ENCODE measurements around the gene METTL16. TPM values are rescaled to one million over a fixed set of nuclear protein-coding genes. Genes with fewer than 3 reads are reported as not detected.
A peak's percentile ranks its signal among the peaks of the same experiment; 100 is the strongest.

METTL16 gene
- total RNA-seq, 1 experiment from 2014 or later: 37.6 TPM

DNA sequence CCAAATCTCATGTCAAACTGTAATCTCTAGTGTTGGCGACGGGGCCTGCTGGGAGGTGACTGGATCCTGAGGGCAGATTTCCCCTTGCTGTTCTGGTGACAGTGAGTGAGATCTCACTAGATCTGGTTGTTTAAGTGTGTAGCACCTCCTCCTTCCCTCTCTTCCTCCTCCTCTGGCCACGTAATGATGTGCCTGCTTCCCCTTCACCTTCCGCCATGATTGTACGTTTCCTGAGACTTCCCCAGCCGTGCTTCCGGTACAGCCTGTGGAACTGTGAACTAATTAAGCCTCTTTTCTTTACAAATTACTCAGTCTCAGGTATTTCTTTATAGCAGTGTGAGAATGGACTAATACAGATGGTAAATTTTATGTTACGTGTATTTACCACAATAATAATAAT is 49.2 kb downstream of the METTL16 start:
- H3K27me3 ChIP-seq (ENCODE audit: insufficient read depth, low read length): no peaks in the 10 kb centered on the region
- no peaks in the 10 kb centered on the region for H3K9me2 ChIP-seq (ENCODE audit: insufficient read depth)
- ATAC-seq: no peak
- peaks cover 8 to 26% of the 10 kb centered on the region in 2 experiments; a peak in 3 of 4 replicates for H3K36me3 ChIP-seq (ENCODE audit: control insufficient read depth in 1 of 2, insufficient read depth in 2 of 2, low read length in 2 of 2)
- H3K27ac ChIP-seq (ENCODE audit: low read depth, low read length): no peak overlapping the region
- DNase-seq (ENCODE audit: low read depth, low spot score): no peak
- BruUV-seq (replicated peaks): no TSS peak
- H4K20me1 ChIP-seq (ENCODE audit: insufficient read depth): peaks cover 3% of the 10 kb centered on the region; the same call in 1 of the 2 replicates
- H3K79me2 ChIP-seq (ENCODE audit: insufficient read depth, low read length): peaks cover 34% of the 10 kb centered on the region; the same call in 1 of the 2 replicates
- H3K4me1 ChIP-seq (ENCODE audit: control insufficient read depth in 1 of 2, insufficient read depth in 2 of 2, low read length in 2 of 2): peaks cover 23 to 31% of the 10 kb centered on the region in 2 experiments
- H3K4me2 ChIP-seq (ENCODE audit: low read length): no peak overlapping the region
- no peak overlapping the region for H3K9ac ChIP-seq (ENCODE audit: low read length)
- ChIA-PET RAD21 (ENCODE audit: low non-redundant PET in 1 of 2, low total read pairs in 2 of 2, uncharacterized antibody in 2 of 2, unreplicated experiment in 2 of 2) (no interaction called here), POLR2A (no interaction called here), CTCF (no interaction called here)
- TF ChIP-seq ZFX (IDR thresholded peaks at IDR 0.05) (no peak), SIN3A (IDR thresholded peaks at IDR 0.05; ENCODE audit: low read depth) (no peak), RAD21 (IDR thresholded peaks at IDR 0.05; ENCODE audit: low read depth) (no peak), ZNF274 (IDR thresholded peaks at IDR 0.05; ENCODE audit: low read depth, low read length) (no peak), YY1 (IDR thresholded peaks at IDR 0.05; ENCODE audit: extremely low read depth, insufficient replicate concordance, low read depth, low read length) (no peak)
- H3K4me3 ChIP-seq (replicated peaks in 1 of 2; ENCODE audit: low read depth in 1 of 2, low read length in 2 of 2): no peak overlapping the region
- H3K9me3 ChIP-seq (ENCODE audit: control insufficient read depth in 1 of 2, insufficient read depth in 1 of 2, low read depth in 1 of 2, low read length in 2 of 2): no peaks in the 10 kb centered on the region
- no peak overlapping the region for H2AFZ ChIP-seq (ENCODE audit: low read depth, low read length, poor library complexity, severe bottlenecking)
- intact Hi-C loops (cut with micrococcal nuclease): no loop called here

DNA sequence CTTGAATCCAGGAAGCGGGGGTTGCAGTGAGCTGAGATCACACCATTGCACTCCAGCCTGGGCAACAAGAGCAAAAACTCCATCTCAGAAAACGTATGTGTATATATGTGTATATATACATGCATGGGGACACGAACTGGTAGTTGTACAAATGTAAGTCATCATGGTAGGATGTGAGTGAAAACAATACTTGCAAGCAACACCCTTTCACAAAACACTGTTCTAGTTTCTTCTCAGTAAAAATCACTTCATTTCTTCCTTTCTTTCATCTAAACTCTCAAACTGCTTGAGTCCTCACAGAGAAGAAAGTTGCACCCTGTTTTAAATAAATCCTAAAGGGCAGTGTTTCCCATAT is 51.8 kb downstream of the METTL16 start:
- Histone ChIP-seq H3K27me3 (ENCODE audit: insufficient read depth, low read length) (no peaks in the 10 kb centered on the region), H3K9ac (ENCODE audit: low read length) (peak overlapping the region; percentile 22; the same call in 1 of the 2 replicates), H3K9me3 (ENCODE audit: control insufficient read depth in 1 of 2, insufficient read depth in 1 of 2, low read depth in 1 of 2, low read length in 2 of 2) (no peaks in the 10 kb centered on the region), H3K4me1 (ENCODE audit: control insufficient read depth in 1 of 2, insufficient read depth in 2 of 2, low read length in 2 of 2) (peaks cover 23 to 31% of the 10 kb centered on the region in 2 experiments), H3K9me2 (ENCODE audit: insufficient read depth) (no peaks in the 10 kb centered on the region), H3K27ac (ENCODE audit: low read depth, low read length) (peak overlapping the region; percentile 69), H3K4me2 (ENCODE audit: low read length) (peak overlapping the region; percentile 65), H2AFZ (ENCODE audit: low read depth, low read length, poor library complexity, severe bottlenecking) (no peak overlapping the region), H4K20me1 (ENCODE audit: insufficient read depth) (peaks cover 3% of the 10 kb centered on the region; the same call in 1 of the 2 replicates), H3K36me3 (ENCODE audit: control insufficient read depth in 1 of 2, insufficient read depth in 2 of 2, low read length in 2 of 2) (peaks cover 8 to 26% of the 10 kb centered on the region in 2 experiments; a peak in 3 of 4 replicates), H3K4me3 (replicated peaks in 1 of 2; ENCODE audit: low read depth in 1 of 2, low read length in 2 of 2) (peak overlapping the region in 1 of 2 experiments; percentile 22; a peak in 2 of 4 replicates), H3K79me2 (ENCODE audit: insufficient read depth, low read length) (peaks cover 26% of the 10 kb centered on the region; the same call in 1 of the 2 replicates)
- intact Hi-C loops (cut with micrococcal nuclease): loop anchor here (10.0 kb wide), 1 partner anchor 215 kb away; no protein-coding TSS in a partner anchor
- ATAC-seq (no peak), DNase-seq (ENCODE audit: low read depth, low spot score) (no peak)
- ChIA-PET RAD21 (ENCODE audit: low non-redundant PET in 1 of 2, low total read pairs in 2 of 2, uncharacterized antibody in 2 of 2, unreplicated experiment in 2 of 2) (no interaction called here), CTCF (interaction anchor here (1.7 kb wide), 1 partner anchor 77 kb away, joined by 5 read pairs; no protein-coding TSS in a partner anchor), POLR2A (no interaction called here)
- TF ChIP-seq RAD21 (IDR thresholded peaks at IDR 0.05; ENCODE audit: low read depth) (no peak), POLR2AphosphoS5 (IDR thresholded peaks at IDR 0.05; ENCODE audit: low read depth, low read length) (no peak), FOSL1 (IDR thresholded peaks at IDR 0.05; ENCODE audit: low read depth) (no peak)
- TF ChIP-seq, protein P1, sequence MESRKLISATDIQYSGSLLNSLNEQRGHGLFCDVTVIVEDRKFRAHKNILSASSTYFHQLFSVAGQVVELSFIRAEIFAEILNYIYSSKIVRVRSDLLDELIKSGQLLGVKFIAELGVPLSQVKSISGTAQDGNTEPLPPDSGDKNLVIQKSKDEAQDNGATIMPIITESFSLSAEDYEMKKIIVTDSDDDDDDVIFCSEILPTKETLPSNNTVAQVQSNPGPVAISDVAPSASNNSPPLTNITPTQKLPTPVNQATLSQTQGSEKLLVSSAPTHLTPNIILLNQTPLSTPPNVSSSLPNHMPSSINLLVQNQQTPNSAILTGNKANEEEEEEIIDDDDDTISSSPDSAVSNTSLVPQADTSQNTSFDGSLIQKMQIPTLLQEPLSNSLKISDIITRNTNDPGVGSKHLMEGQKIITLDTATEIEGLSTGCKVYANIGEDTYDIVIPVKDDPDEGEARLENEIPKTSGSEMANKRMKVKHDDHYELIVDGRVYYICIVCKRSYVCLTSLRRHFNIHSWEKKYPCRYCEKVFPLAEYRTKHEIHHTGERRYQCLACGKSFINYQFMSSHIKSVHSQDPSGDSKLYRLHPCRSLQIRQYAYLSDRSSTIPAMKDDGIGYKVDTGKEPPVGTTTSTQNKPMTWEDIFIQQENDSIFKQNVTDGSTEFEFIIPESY (IDR thresholded peaks at IDR 0.05; ENCODE audit: extremely low read depth, insufficient replicate concordance, low read length): no peak
- BruUV-seq (replicated peaks): no TSS peak

All from HCT116 (cell line).